Left ventricle myocardium inferior (tissue), 1 donor: ENCODE measurements around the gene ALDH1A1. TPM values are rescaled to one million over a fixed set of nuclear protein-coding genes. Genes with fewer than 3 reads are reported as not detected.

Experiments used
- DNase-seq: peaks from one replicate; pipeline ENCODE4 v3.0.0-alpha.2; 2020
- H3K27ac ChIP-seq: fragments of 200-600 bp; replicated peaks from 2 replicates; pipeline ENCODE4 v1.8.0; 2021
- H3K27me3 ChIP-seq: fragments of 200-600 bp; 2 replicates; pipeline ENCODE4 v1.8.0; 2021; ENCODE audit warnings: low read depth
- H3K36me3 ChIP-seq: fragments of 200-600 bp; 2 replicates; pipeline ENCODE4 v1.8.0; 2021
- H3K4me1 ChIP-seq: fragments of 200-600 bp; 2 replicates; pipeline ENCODE4 v1.8.0; 2021
- H3K4me3 ChIP-seq: fragments of 200-600 bp; 2 replicates; pipeline ENCODE4 v1.8.0; 2021; ENCODE audit warnings: mild to moderate bottlenecking, moderate library complexity
- H3K9me3 ChIP-seq: fragments of 200-600 bp; replicated peaks from 2 replicates; pipeline ENCODE4 v1.8.0; 2021
- intact Hi-C: fragments of 100-400 bp; cut with micrococcal nuclease; formaldehyde crosslinking; loops from one replicate; pipeline ENCODE4 v1.11.0; 2022
- total RNA-seq: library from RNA; stranded (reverse); fragmentation: NEBNext Ultra II Directional; extraction: Animal tissue kit (Norgen Biotek cat#: 25700); gene quantifications from one replicate; pipeline ENCODE4 v1.2.1, GENCODE V29; 2021
- TF ChIP-seq, protein P1 (sequence below): fragments of 200-600 bp; IDR thresholded peaks from 2 replicates; pipeline ENCODE4 v1.8.0; 2021; ENCODE audit warnings: antibody characterized with exemption, mild to moderate bottlenecking, borderline replicate concordance
- donor health status: DM: no; HTN: yes; CAD: no; lungs with severe emphysema.

The ALDH1A1 gene
- total RNA-seq, 1 donor from 2014 or later, result 20.7 TPM

- H3K27me3 ChIP-seq, result no peaks in the 10 kb centered on the region
- no peak overlapping the region for H3K27ac ChIP-seq
- no peak for DNase-seq
- H3K4me3 ChIP-seq, result no peak overlapping the region
- no peaks in the 10 kb centered on the region for H3K9me3 ChIP-seq
- H3K36me3 ChIP-seq, result no peaks in the 10 kb centered on the region
- intact Hi-C loops, result no loop called here
- TF ChIP-seq, protein P1, sequence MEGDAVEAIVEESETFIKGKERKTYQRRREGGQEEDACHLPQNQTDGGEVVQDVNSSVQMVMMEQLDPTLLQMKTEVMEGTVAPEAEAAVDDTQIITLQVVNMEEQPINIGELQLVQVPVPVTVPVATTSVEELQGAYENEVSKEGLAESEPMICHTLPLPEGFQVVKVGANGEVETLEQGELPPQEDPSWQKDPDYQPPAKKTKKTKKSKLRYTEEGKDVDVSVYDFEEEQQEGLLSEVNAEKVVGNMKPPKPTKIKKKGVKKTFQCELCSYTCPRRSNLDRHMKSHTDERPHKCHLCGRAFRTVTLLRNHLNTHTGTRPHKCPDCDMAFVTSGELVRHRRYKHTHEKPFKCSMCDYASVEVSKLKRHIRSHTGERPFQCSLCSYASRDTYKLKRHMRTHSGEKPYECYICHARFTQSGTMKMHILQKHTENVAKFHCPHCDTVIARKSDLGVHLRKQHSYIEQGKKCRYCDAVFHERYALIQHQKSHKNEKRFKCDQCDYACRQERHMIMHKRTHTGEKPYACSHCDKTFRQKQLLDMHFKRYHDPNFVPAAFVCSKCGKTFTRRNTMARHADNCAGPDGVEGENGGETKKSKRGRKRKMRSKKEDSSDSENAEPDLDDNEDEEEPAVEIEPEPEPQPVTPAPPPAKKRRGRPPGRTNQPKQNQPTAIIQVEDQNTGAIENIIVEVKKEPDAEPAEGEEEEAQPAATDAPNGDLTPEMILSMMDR, result no peak
- no peaks in the 10 kb centered on the region for H3K4me1 ChIP-seq
Observed at GRCh38 chr9:72929542-72929941, 23.3 kb downstream of the ALDH1A1 start.

- H3K9me3 ChIP-seq, result no peaks in the 10 kb centered on the region
- no peaks in the 10 kb centered on the region for H3K36me3 ChIP-seq
- TF ChIP-seq, protein P1, result no peak
- no peak overlapping the region for H3K4me3 ChIP-seq
- H3K27ac ChIP-seq, result no peak overlapping the region
- DNase-seq, result no peak
- no peaks in the 10 kb centered on the region for H3K27me3 ChIP-seq
- H3K4me1 ChIP-seq, result no peaks in the 10 kb centered on the region
- intact Hi-C loops, result no loop called here
Observed at GRCh38 chr9:72928042-72928507, 24.8 kb downstream of the ALDH1A1 start.

DNA sequence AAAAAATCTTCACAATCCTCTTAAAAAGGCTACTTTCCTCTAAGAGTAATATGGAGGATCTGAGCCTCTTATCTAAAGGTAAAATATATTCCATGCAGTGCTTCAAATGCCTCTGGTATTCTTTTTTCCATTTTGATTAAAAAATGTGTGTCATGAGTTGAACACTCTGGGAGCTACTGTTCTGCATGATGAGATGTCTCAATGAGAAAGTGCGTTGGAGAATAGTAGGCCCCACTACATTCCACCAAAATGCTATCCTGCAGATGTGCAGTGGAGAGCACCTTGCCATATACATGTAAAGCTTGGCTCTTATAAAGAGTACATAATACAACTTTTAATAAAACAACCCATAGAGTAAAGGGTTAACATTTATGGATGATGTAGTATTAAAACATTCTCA lies 26.3 kb downstream of the ALDH1A1 start:
- no peaks in the 10 kb centered on the region for H3K27me3 ChIP-seq
- TF ChIP-seq, protein P1, result no peak
- H3K9me3 ChIP-seq, result no peaks in the 10 kb centered on the region
- H3K4me1 ChIP-seq, result no peaks in the 10 kb centered on the region
- intact Hi-C loops, result no loop called here
- H3K27ac ChIP-seq, result no peak overlapping the region
- DNase-seq, result no peak
- H3K36me3 ChIP-seq, result no peaks in the 10 kb centered on the region
- H3K4me3 ChIP-seq, result no peak overlapping the region

- no peaks in the 10 kb centered on the region for H3K27me3 ChIP-seq
- H3K36me3 ChIP-seq, result no peaks in the 10 kb centered on the region
Observed at GRCh38 chr9:72925891-72926290, 27.0 kb downstream of the ALDH1A1 start.

DNA sequence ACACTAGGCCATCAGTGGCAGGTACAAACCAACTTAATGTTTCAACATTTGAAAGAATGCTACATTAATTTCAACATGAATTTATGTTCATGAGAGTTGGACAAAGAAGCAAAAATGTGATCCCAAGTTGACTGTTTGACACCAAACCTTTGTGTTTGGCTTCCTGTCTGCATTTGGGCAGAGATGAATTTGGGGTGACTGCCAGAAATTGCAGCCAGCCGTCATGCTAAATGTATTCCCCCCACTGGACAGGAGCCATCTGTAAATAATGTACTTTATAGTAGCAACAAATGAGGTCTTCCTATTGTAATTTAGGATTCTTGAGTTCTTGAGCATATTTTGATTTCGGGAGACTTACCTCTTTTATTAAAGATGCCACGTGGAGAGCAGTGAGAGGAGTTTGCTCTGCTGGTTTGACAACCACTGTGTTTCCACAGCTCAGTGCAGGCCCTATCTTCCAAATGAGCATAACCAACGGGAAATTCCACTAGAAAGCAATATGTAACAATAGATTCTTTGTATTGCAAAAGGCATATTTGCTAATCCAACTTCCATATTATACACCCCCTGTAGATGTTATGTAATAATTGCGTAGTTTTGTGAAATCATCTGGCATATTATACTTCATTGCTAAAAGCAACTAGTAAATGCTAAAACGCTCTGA lies 27.6 kb downstream of the ALDH1A1 start:
- Histone ChIP-seq H3K36me3 (no peaks in the 10 kb centered on the region), H3K27ac (no peak overlapping the region)

More at GRCh38 chr9:72925891-72926290, 27.0 kb downstream of the ALDH1A1 start:
- Histone ChIP-seq H3K9me3 (no peaks in the 10 kb centered on the region), H3K27ac (no peak overlapping the region), H3K4me3 (no peak overlapping the region), H3K4me1 (no peaks in the 10 kb centered on the region)
- TF ChIP-seq, protein P1, result no peak
- intact Hi-C loops, result no loop called here
- DNase-seq, result no peak

More for the DNA sequence above, 27.6 kb downstream of the ALDH1A1 start:
- intact Hi-C loops, result no loop called here
- no peak for DNase-seq
- no peaks in the 10 kb centered on the region for H3K9me3 ChIP-seq
- TF ChIP-seq, protein P1, result no peak
- no peaks in the 10 kb centered on the region for H3K27me3 ChIP-seq
- no peak overlapping the region for H3K4me3 ChIP-seq
- H3K4me1 ChIP-seq, result no peaks in the 10 kb centered on the region
